ENCODE measurements around the gene NPM1.
"Not testable (repeated sequence)": the region's sequence is repeated elsewhere in the genome, so short reads cannot be mapped to it uniquely, and the experiment has no call there.

Gene NPM1

DNA sequence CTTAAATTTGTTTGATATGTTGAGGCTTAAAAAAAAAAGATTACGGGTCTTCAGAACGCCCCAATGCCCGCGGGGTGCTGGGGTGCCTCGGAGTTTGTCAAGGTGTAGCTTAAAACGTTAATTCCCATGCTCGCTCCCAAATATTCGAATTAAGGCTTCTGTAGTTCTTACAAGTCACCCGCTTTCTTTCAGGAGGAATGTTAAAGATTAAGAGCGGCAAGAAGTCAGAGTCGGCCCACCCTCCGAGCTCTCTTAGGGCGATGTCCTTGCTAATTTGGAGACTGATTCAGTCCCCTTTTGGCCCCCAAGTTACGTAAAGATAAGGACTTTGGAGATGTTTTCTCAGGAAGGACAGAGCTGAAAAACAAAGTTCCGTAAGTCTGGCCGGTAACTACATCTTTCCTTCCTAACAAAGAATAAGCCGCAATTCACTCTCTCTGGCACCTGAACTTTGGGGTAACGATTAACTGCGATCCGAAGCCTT is 746 bp upstream of the NPM1 start:
- DNase-seq, result no peak

DNA sequence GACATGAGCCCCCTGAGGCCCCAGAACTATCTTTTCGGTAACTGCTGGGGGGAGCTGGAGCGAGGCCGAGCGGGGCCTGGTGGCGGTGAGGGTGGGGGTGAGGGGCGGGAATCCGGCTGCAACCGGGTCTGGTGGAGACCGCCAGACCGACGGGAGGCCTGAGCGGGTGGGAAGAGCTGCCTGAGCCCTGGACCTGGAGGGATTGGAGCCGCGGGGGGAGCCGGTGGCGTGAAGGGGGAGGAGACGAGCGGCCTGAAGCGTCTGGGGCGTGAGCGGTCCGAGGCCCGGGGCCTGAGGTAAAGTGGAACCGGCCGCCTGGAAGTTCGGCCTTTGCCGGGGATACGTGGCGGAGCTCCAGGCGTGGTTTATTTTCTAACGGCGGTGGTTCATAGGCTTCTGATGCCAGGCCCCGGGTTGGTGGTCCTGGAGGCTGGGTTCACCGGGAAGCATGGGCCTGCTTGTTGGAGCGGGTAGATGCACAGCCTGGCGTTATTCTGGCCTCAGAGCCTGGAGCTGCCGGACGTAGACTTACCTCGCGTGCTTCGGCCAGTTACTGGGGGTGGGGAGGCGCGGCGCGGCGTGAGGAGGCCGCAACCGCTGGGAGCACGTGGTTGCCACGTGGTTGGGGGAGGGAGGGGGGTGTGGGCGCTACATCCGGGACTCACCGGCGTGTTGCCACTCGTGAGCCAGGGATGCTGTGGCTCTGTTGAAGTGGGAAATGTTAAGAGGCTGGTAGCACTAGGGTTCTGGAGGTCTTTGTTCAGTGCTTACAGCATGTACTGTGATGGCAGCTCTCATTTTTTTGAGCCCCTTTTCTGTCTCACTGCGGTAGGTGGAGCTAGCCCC is 544 bp downstream of the NPM1 start:
- DNase-seq, result peak; percentile 94

DNA sequence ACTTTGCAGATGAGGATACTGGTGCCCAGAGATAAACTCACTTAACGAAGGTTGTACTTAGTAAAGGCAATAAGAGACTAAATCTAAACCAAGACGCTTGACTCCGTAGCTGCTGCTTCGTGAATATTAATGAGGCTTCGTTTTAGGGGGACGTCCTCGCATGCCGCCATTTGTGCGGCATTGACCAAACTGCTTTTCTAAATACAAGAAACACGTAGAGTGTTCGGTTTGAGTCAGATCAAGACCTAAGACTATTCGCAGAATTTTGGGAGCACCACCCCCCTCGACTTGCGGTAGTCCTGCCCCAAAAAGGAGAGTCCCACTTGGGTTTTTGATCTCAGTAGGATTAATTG is 1.1 kb downstream of the NPM1 start:
- peak; percentile 77 for DNase-seq

DNA sequence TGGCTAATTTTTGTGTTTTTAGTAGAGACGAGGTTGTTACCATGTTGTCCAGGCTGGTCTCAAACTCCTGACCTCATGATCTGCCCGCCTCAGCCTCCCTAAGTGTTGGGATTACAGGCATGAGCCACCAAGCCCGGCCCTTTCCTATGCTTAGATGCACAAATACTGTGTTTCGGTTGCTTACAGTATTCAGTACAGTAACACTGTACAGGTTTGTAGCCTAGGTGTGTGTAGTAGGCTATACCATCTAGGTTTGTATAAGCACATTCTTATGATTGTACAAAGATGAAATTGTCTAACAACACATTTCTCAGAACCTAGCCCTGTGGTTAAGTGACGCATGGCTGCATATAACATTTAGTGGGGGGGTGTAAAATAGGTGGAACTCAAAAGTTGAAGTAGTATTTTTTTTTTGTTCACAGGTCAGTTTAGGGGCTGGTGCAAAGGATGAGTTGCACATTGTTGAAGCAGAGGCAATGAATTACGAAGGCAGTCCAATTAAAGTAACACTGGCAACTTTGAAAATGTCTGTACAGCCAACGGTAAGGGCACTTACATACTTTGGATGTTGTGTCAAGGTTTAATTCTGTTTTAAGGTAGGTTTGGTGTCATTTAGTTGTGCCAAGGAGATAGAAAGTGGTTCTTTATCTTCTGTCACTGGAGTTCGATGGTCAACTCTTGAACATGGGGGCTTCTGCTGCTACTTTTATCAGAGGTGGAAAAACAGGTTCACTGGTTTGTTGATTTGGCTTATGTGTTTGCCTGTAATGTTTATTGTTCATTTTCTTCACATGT is 3.4 kb downstream of the NPM1 start:
- no peak for DNase-seq

GRCh38 chr5:171391996-171392577 is 4.4 kb downstream of the NPM1 start:
- no peak for DNase-seq

- DNase-seq, result no peak
These were observed 5.0 kb downstream of the NPM1 start for GRCh38 chr5:171392585-171393159.

DNA sequence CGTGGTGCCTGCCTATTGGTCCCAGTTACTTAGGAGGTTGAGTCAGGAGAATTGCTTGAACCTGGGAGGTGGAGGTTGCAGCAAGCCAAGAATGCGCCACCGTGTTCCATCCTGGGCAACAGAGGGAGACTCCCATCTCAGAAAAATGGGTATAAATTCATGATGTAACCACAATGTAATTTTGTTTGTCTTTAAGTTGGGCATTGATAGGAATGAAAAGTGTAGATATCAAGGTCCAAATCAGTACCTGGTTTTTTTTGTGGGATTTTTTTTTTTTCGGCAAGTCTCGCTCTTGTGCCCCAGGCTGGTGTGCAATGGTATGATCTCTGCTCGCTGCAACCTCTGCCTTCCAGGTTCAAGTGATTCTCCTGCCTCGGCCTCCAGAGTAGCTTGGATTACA is 7.4 kb downstream of the NPM1 start:
- DNase-seq, result no peak

- not testable (repeated sequence) for DNase-seq
These were observed 8.9 kb downstream of the NPM1 start for GRCh38 chr5:171396583-171396982.

- no peak for DNase-seq
These were observed 9.5 kb downstream of the NPM1 start for GRCh38 chr5:171397190-171397589.

DNA sequence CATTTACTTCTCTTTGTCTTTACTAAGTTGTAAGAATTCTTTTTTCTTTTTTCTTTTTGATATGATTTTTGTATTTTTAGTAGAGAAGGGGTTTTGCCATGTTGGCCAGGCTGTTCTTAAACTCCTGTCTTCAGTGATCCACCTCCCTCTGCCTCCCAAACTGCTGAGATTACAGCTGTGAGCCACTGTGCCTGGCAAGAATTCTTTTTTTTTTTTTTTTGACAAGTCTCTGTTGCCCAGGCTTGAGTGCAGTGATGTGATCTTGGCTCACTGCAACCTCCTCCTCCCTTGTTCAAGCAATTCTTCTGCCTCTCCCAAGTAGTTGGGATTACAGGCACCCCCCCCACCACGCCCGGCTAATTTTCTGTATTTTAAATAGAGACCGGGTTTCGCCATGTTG is 9.9 kb downstream of the NPM1 start:
- no peak for DNase-seq

DNA sequence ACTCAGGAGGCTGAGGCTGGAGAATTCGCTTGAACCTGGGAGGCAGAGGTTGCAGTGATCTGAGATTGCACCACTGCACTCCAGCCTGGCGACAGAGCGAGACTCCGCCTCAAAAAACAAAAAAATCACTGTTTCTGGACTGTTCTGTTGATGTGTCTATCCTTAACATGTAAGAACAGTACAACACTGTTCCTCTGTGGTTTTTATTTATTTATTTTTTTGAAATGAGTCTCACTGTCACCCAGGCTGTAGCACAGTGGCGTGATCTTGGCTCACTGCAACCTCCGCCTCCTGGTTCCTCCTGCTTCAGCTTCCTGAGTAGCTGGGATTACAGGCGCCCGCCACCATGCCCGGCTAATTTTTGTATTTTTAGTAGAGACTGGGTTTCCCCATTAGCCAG is 11.0 kb downstream of the NPM1 start:
- not testable (repeated sequence) for DNase-seq

GRCh38 chr5:171400169-171400568 is 12.5 kb downstream of the NPM1 start:
- no peak for DNase-seq

DNA sequence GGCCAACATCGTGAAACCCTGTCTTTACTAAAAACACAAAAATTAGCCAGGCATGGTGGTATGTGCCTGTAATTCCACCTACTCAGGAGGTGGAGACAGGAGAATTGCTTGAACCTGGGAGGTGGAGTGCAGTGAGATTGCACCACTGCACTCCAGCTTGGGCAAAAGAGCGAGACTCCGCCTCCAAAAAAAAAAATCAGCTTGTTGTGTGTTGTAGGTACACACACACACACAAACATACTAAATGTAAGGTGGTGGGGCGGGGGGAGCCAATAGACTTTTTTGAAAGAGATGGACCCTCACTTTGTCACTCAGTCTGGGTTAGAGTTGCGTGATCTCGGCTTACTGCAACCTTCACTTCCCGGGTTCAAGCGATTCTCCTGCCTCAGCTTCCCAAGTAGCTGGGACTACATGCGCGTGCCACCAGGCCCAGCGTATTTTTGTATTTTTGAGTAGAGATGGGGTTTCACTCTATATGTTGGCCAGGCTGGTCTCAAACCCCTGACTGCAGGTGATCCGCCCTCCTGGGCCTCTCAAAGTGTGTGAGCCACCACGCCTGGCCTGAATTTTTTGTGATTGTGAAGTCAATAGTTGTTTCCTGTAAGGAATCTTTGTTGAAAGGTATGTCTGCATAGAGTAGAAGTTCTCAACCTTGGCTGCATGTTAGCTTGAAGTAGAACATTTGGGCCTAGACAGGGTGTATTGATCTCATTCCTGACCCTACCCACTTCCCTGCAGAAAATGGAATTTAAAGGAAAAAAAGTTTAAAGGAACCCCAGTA is 13.7 kb downstream of the NPM1 start:
- no peak for DNase-seq

- DNase-seq, result not testable (repeated sequence)
These were observed 15.1 kb downstream of the NPM1 start for GRCh38 chr5:171402751-171403150.

- no peak for DNase-seq
These were observed 18.0 kb downstream of the NPM1 start for GRCh38 chr5:171405615-171406014.

GRCh38 chr5:171407234-171407633 is 19.6 kb downstream of the NPM1 start:
- no peak for DNase-seq

- no peak for DNase-seq
These were observed 21.8 kb downstream of the NPM1 start for GRCh38 chr5:171409164-171410136.

- no peak for DNase-seq
These were observed 22.5 kb downstream of the NPM1 start for GRCh38 chr5:171410181-171410580.

- DNase-seq, result no peak
These were observed 24.5 kb downstream of the NPM1 start for GRCh38 chr5:171412186-171412585.

- DNase-seq, result no peak
These were observed 25.7 kb downstream of the NPM1 start for GRCh38 chr5:171413153-171413910.

All from activated effector memory CD4-positive, alpha-beta T cell treated with anti-CD3 and anti-CD28 coated beads, Interleukin-2, amount 50 U/mL, for 16 hours (primary cell).